HEK293 (cell line): Measurements from ENCODE around the gene LZTR1.
A peak's percentile ranks its signal among the peaks of the same experiment; 100 is the strongest.

Source experiments
- GLI2 ChIP-seq: fragments of 450-650 bp; formaldehyde crosslinking; IDR thresholded peaks from 2 replicates; pipeline ENCODE4; 2017; ENCODE audit warnings: missing biosample characterization, missing genetic modification characterization, low read depth, borderline replicate concordance
- MZF1 ChIP-seq: fragments of 450-650 bp; formaldehyde crosslinking; IDR thresholded peaks from 2 replicates; pipeline ENCODE4 v1.5.1; 2017; ENCODE audit warnings: missing biosample characterization, missing genetic modification characterization, borderline replicate concordance
- PRDM10 ChIP-seq: fragments of 450-650 bp; formaldehyde crosslinking; IDR thresholded peaks from 2 replicates; pipeline ENCODE4 v1.5.1; 2016; ENCODE audit warnings: missing biosample characterization, missing genetic modification characterization
- PRDM4 ChIP-seq: fragments of 450-650 bp; formaldehyde crosslinking; IDR thresholded peaks from 2 replicates; pipeline ENCODE4 v1.5.1; 2017; ENCODE audit warnings: missing biosample characterization, missing genetic modification characterization
- SP7 ChIP-seq: fragments of 450-650 bp; formaldehyde crosslinking; IDR thresholded peaks from 2 replicates; pipeline ENCODE4 v1.5.1; 2016; ENCODE audit warnings: missing biosample characterization, missing genetic modification characterization
- TCF7L2 ChIP-seq: IDR thresholded peaks from 2 replicates; pipeline ENCODE4 v1.6.1; 2011; ENCODE audit warnings: low read depth, mild to moderate bottlenecking, inconsistent platforms, low read length, moderate library complexity, borderline replicate concordance
- ZFP69B ChIP-seq: fragments of 450-650 bp; formaldehyde crosslinking; IDR thresholded peaks from 2 replicates; pipeline ENCODE4 v1.5.1; 2016; ENCODE audit warnings: missing biosample characterization, missing genetic modification characterization
- ZNF23 ChIP-seq: fragments of 450-650 bp; formaldehyde crosslinking; IDR thresholded peaks from 2 replicates; pipeline ENCODE4 v1.5.1; 2016; ENCODE audit warnings: missing biosample characterization, missing genetic modification characterization, borderline replicate concordance
- ZNF248 ChIP-seq: fragments of 450-650 bp; formaldehyde crosslinking; IDR thresholded peaks from 2 replicates; pipeline ENCODE4 v1.5.1; 2017; ENCODE audit warnings: missing biosample characterization, missing genetic modification characterization
- ZNF335 ChIP-seq: fragments of 450-650 bp; formaldehyde crosslinking; conservative IDR thresholded peaks from 2 replicates; pipeline ENCODE4 v1.5.1; 2016; ENCODE audit warnings: missing biosample characterization, missing genetic modification characterization
- ZNF341 ChIP-seq: fragments of 450-650 bp; formaldehyde crosslinking; IDR thresholded peaks from 2 replicates; pipeline ENCODE4; 2016; ENCODE audit warnings: low read depth, missing biosample characterization, missing genetic modification characterization
- ZNF449 ChIP-seq: fragments of 450-650 bp; formaldehyde crosslinking; IDR thresholded peaks from 2 replicates; pipeline ENCODE4 v1.5.1; 2017; ENCODE audit warnings: missing biosample characterization, mild to moderate bottlenecking, missing genetic modification characterization, moderate library complexity
- ZNF48 ChIP-seq: fragments of 450-650 bp; formaldehyde crosslinking; IDR thresholded peaks from 2 replicates; pipeline ENCODE4 v1.5.1; 2016; ENCODE audit warnings: missing biosample characterization, missing genetic modification characterization
- ZNF544 ChIP-seq: fragments of 450-650 bp; formaldehyde crosslinking; IDR thresholded peaks from 2 replicates; pipeline ENCODE4 v1.5.0; 2017; ENCODE audit warnings: missing biosample characterization, missing genetic modification characterization
- ZNF571 ChIP-seq: fragments of 450-650 bp; formaldehyde crosslinking; IDR thresholded peaks from 2 replicates; pipeline ENCODE4 v1.5.0; 2017; ENCODE audit warnings: missing biosample characterization, missing genetic modification characterization
- ZNF596 ChIP-seq: fragments of 450-650 bp; IDR thresholded peaks from 2 replicates; pipeline ENCODE4 v1.5.0; 2018; ENCODE audit warnings: missing biosample characterization, mild to moderate bottlenecking, missing genetic modification characterization, moderate library complexity
- ZNF629 ChIP-seq: fragments of 450-650 bp; formaldehyde crosslinking; IDR thresholded peaks from 2 replicates; pipeline ENCODE4 v1.5.1; 2017; ENCODE audit warnings: missing biosample characterization, missing genetic modification characterization
- ZNF654 ChIP-seq: fragments of 450-650 bp; formaldehyde crosslinking; IDR thresholded peaks from 2 replicates; pipeline ENCODE4 v1.5.1; 2016; ENCODE audit warnings: low read depth, missing biosample characterization, missing genetic modification characterization
- ZNF704 ChIP-seq: fragments of 450-650 bp; formaldehyde crosslinking; IDR thresholded peaks from 2 replicates; pipeline ENCODE4 v1.5.1; 2016; ENCODE audit warnings: missing biosample characterization, missing genetic modification characterization
- ZNF843 ChIP-seq: fragments of 450-650 bp; formaldehyde crosslinking; IDR thresholded peaks from 2 replicates; pipeline ENCODE4 v1.5.1; 2016; ENCODE audit warnings: missing biosample characterization, missing genetic modification characterization
- ZSCAN30 ChIP-seq: fragments of 450-650 bp; IDR thresholded peaks from 2 replicates; pipeline ENCODE4 v1.5.1; 2018; ENCODE audit warnings: missing biosample characterization, mild to moderate bottlenecking, missing genetic modification characterization, moderate library complexity
- TF ChIP-seq, protein P1 (sequence below): fragments of 450-650 bp; formaldehyde crosslinking; IDR thresholded peaks from 2 replicates; pipeline ENCODE4 v1.5.1; 2016; ENCODE audit warnings: missing biosample characterization, missing genetic modification characterization
- TF ChIP-seq, protein P2 (sequence below): fragments of 450-650 bp; formaldehyde crosslinking; IDR thresholded peaks from 2 replicates; pipeline ENCODE4 v1.5.1; 2016; ENCODE audit warnings: missing biosample characterization, missing genetic modification characterization
- TF ChIP-seq, protein P3 (sequence below): IDR thresholded peaks from 2 replicates; pipeline ENCODE4 v1.6.1; 2011; ENCODE audit warnings: mild to moderate bottlenecking, low read depth, low read length, borderline replicate concordance
- TF ChIP-seq, protein P4 (sequence below): fragments of 450-650 bp; formaldehyde crosslinking; IDR thresholded peaks from 2 replicates; pipeline ENCODE4 v1.5.1; 2016; ENCODE audit warnings: missing biosample characterization, missing genetic modification characterization, borderline replicate concordance

Gene LZTR1

GRCh38 chr22:21000987-21001600, 19.0 kb downstream of the LZTR1 start (continued):
- no peak; the same call in 1 of the 2 replicates for TF ChIP-seq PRDM10 (tag by site-specific recombination)
- no peak for TF ChIP-seq ZNF571 (tag by site-specific recombination)
- TF ChIP-seq ZNF629, result no peak
- no peak for TF ChIP-seq ZNF704 (tag by site-specific recombination)
- TF ChIP-seq TCF7L2, result no peak
- no peak; the same call in 1 of the 2 replicates for TF ChIP-seq ZNF341 (tag by site-specific recombination)
- no peak for TF ChIP-seq ZNF843 (tag by site-specific recombination)
- no peak for TF ChIP-seq SP7 (tag by site-specific recombination)
- TF ChIP-seq ZNF248, result no peak
- TF ChIP-seq MZF1, result no peak
- TF ChIP-seq ZNF335, result peak; percentile 67
- TF ChIP-seq ZNF596 (tag by site-specific recombination), result no peak
- TF ChIP-seq ZNF544 (tag by site-specific recombination), result no peak
- no peak for TF ChIP-seq ZNF48 (tag by site-specific recombination)
- TF ChIP-seq, protein P1, sequence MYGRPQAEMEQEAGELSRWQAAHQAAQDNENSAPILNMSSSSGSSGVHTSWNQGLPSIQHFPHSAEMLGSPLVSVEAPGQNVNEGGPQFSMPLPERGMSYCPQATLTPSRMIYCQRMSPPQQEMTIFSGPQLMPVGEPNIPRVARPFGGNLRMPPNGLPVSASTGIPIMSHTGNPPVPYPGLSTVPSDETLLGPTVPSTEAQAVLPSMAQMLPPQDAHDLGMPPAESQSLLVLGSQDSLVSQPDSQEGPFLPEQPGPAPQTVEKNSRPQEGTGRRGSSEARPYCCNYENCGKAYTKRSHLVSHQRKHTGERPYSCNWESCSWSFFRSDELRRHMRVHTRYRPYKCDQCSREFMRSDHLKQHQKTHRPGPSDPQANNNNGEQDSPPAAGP (tag by site-specific recombination), result no peak
- TF ChIP-seq ZSCAN30 (tag by site-specific recombination), result no peak
- peak; percentile 36; the same call in 1 of the 2 replicates for TF ChIP-seq ZFP69B
- TF ChIP-seq ZNF449 (tag by site-specific recombination), result no peak
- TF ChIP-seq ZNF654 (tag by site-specific recombination), result no peak
- TF ChIP-seq, protein P2, sequence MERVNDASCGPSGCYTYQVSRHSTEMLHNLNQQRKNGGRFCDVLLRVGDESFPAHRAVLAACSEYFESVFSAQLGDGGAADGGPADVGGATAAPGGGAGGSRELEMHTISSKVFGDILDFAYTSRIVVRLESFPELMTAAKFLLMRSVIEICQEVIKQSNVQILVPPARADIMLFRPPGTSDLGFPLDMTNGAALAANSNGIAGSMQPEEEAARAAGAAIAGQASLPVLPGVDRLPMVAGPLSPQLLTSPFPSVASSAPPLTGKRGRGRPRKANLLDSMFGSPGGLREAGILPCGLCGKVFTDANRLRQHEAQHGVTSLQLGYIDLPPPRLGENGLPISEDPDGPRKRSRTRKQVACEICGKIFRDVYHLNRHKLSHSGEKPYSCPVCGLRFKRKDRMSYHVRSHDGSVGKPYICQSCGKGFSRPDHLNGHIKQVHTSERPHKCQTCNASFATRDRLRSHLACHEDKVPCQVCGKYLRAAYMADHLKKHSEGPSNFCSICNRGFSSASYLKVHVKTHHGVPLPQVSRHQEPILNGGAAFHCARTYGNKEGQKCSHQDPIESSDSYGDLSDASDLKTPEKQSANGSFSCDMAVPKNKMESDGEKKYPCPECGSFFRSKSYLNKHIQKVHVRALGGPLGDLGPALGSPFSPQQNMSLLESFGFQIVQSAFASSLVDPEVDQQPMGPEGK (tag by site-specific recombination), result no peak
- no peak for TF ChIP-seq GLI2 (tag by site-specific recombination)
- no peak; the same call in 1 of the 2 replicates for TF ChIP-seq PRDM4 (tag by site-specific recombination)
- TF ChIP-seq, protein P3, sequence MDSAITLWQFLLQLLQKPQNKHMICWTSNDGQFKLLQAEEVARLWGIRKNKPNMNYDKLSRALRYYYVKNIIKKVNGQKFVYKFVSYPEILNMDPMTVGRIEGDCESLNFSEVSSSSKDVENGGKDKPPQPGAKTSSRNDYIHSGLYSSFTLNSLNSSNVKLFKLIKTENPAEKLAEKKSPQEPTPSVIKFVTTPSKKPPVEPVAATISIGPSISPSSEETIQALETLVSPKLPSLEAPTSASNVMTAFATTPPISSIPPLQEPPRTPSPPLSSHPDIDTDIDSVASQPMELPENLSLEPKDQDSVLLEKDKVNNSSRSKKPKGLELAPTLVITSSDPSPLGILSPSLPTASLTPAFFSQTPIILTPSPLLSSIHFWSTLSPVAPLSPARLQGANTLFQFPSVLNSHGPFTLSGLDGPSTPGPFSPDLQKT, result no peak
- TF ChIP-seq ZNF23 (tag by site-specific recombination), result peak; percentile 56; the same call in 1 of the 2 replicates
- TF ChIP-seq, protein P4, sequence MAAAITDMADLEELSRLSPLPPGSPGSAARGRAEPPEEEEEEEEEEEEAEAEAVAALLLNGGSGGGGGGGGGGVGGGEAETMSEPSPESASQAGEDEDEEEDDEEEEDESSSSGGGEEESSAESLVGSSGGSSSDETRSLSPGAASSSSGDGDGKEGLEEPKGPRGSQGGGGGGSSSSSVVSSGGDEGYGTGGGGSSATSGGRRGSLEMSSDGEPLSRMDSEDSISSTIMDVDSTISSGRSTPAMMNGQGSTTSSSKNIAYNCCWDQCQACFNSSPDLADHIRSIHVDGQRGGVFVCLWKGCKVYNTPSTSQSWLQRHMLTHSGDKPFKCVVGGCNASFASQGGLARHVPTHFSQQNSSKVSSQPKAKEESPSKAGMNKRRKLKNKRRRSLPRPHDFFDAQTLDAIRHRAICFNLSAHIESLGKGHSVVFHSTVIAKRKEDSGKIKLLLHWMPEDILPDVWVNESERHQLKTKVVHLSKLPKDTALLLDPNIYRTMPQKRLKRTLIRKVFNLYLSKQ (tag by site-specific recombination), result no peak
